ENCODE data around the gene SH2D7. TPM values are rescaled to one million over a fixed set of nuclear protein-coding genes. Genes with fewer than 3 reads are reported as not detected.

Gene SH2D7
- total RNA-seq, 1 experiment from 2014 or later, result not detected

GRCh38 chr15:78105476-78106241 lies 13.3 kb downstream of the SH2D7 start:
- Histone ChIP-seq H3K27ac (ENCODE audit: low read length) (no peak overlapping the region), H3K4me3 (ENCODE audit: low read depth in 2 of 2, low read length in 2 of 2) (no peak overlapping the region), H3K4me1 (ENCODE audit: control insufficient read depth, insufficient read depth, low read length) (no peaks in the 10 kb centered on the region), H3K9me3 (ENCODE audit: control insufficient read depth, insufficient read depth, low read depth, low read length) (no peaks in the 10 kb centered on the region), H3K36me3 (ENCODE audit: control insufficient read depth, insufficient read depth, low read length) (no peaks in the 10 kb centered on the region), H3K27me3 (ENCODE audit: control insufficient read depth, insufficient read depth, low read length) (no peaks in the 10 kb centered on the region)
- ChIA-PET POLR2A (interaction anchor here (0.5 to 0.7 kb wide), 2 partner anchors 47 to 71 kb away, joined by 4 to 7 read pairs; no protein-coding TSS in a partner anchor), CTCF (interaction anchor here (1.4 kb wide), 1 partner anchor 106 kb away, joined by 4 read pairs; no protein-coding TSS in a partner anchor)
- DNase-seq (ENCODE audit: low read depth, low spot score), result no peak
- intact Hi-C loops (cut with micrococcal nuclease; ENCODE audit: unreplicated experiment) (no loop called here), in situ Hi-C loops (cut with HindIII; ENCODE audit: low pct_unique_long_range_greater_than_20kb, low sequenced_read_pairs) (no loop called here)
- TF ChIP-seq POLR2AphosphoS5 (IDR thresholded peaks at IDR 0.05; ENCODE audit: low read depth, low read length) (no peak), CTCF (IDR thresholded peaks at IDR 0.05) (no peak), SIN3A (IDR thresholded peaks at IDR 0.05; ENCODE audit: borderline replicate concordance, insufficient read depth, low read depth, low read length) (no peak), REST (IDR thresholded peaks at IDR 0.05; ENCODE audit: insufficient read depth in 1 of 2, low read depth in 2 of 2, low read length in 1 of 2) (no peak), TCF7L2 (IDR thresholded peaks at IDR 0.05; ENCODE audit: low read depth, low read length) (no peak)
- BruUV-seq (replicated peaks), result no TSS peak
- ATAC-seq, result no peak

GRCh38 chr15:78107471-78107870 lies 15.1 kb downstream of the SH2D7 start:
- in situ Hi-C loops (cut with HindIII; ENCODE audit: low pct_unique_long_range_greater_than_20kb, low sequenced_read_pairs), result no loop called here
- no peak overlapping the region for H3K4me3 ChIP-seq (ENCODE audit: low read depth in 2 of 2, low read length in 2 of 2)
- intact Hi-C loops (cut with micrococcal nuclease; ENCODE audit: unreplicated experiment), result no loop called here
- DNase-seq (ENCODE audit: low read depth, low spot score) (no peak), ATAC-seq (no peak)
- no peaks in the 10 kb centered on the region for H3K4me1 ChIP-seq (ENCODE audit: control insufficient read depth, insufficient read depth, low read length)
- H3K36me3 ChIP-seq (ENCODE audit: control insufficient read depth, insufficient read depth, low read length), result no peaks in the 10 kb centered on the region
- no peaks in the 10 kb centered on the region for H3K27me3 ChIP-seq (ENCODE audit: control insufficient read depth, insufficient read depth, low read length)
- TF ChIP-seq POLR2AphosphoS5 (IDR thresholded peaks at IDR 0.05; ENCODE audit: low read depth, low read length) (no peak), TCF7L2 (IDR thresholded peaks at IDR 0.05; ENCODE audit: low read depth, low read length) (no peak)
- no peaks in the 10 kb centered on the region for H3K9me3 ChIP-seq (ENCODE audit: control insufficient read depth, insufficient read depth, low read depth, low read length)
- ChIA-PET CTCF (interaction anchor here (1.1 to 2.3 kb wide), 5 partner anchors 71 to 148 kb away, joined by 4 to 17 read pairs (median 8); no protein-coding TSS in a partner anchor), POLR2A (no interaction called here)
- no peak overlapping the region for H3K27ac ChIP-seq (ENCODE audit: low read length)
- BruUV-seq (replicated peaks), result no TSS peak

All from Panc1 (cell line).